ENCODE data around the gene FARS2. TPM values are rescaled to one million over a fixed set of nuclear protein-coding genes. Genes with fewer than 3 reads are reported as not detected.

The FARS2 gene
- polyA plus RNA-seq, 1 donor from 2014 or later: 11.9 TPM

DNA sequence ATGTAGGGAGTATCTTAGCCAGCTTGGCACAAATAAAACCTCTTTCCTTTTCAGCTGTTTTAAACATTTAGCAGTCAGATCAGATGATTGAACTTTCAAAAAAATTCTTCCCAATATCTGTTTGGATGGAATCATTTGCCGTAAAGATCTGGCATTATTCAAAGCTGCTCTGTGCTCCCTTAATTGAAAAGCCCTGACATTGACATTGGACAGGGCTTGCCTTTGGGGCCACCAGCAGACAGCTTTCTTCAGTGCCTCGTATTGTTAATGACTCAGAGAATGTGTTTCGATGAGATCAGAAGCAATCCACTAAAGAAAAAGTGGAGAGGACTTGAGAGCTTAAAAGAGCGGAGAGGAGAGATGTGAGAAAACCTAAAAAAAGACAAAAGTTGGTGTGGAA, 401.9 kb downstream of the FARS2 start:
- no peak overlapping the region for H2AFZ ChIP-seq (ENCODE audit: low read depth, low read length)
- TF ChIP-seq SMC3 (conservative IDR thresholded peaks at IDR 0.05; ENCODE audit: poor library complexity): no peak
- no peak for TF ChIP-seq EZH2 (IDR thresholded peaks at IDR 0.05; ENCODE audit: borderline replicate concordance, insufficient read depth, low read length, poor library complexity, severe bottlenecking)
- TF ChIP-seq TAF1 (IDR thresholded peaks at IDR 0.05; ENCODE audit: low read depth): no peak
- TF ChIP-seq EP300 (conservative IDR thresholded peaks at IDR 0.05; ENCODE audit: poor library complexity, severe bottlenecking): no peak
- no peak overlapping the region for H3K4me2 ChIP-seq (ENCODE audit: low read length)
- no peaks in the 10 kb centered on the region for H3F3A ChIP-seq (ENCODE audit: insufficient read depth, low read length, poor library complexity, severe bottlenecking)
- H4K20me1 ChIP-seq (ENCODE audit: insufficient read depth): no peaks in the 10 kb centered on the region
- H3K36me3 ChIP-seq (ENCODE audit: insufficient read depth, low read length): no peaks in the 10 kb centered on the region
- H3K4me3 ChIP-seq (ENCODE audit: low read length): no peak overlapping the region
- no peaks in the 10 kb centered on the region for H3K9me2 ChIP-seq (ENCODE audit: insufficient read depth, low read length)
- H3K27ac ChIP-seq (ENCODE audit: low read length): no peak overlapping the region
- H3K9me3 ChIP-seq (ENCODE audit: low read length): no peaks in the 10 kb centered on the region
- no peak overlapping the region for H3K9ac ChIP-seq (ENCODE audit: low read length)
- H3K27me3 ChIP-seq (ENCODE audit: insufficient read depth, low read depth, low read length): no peaks in the 10 kb centered on the region
- no peaks in the 10 kb centered on the region for H3K79me2 ChIP-seq (replicated peaks; ENCODE audit: insufficient read depth, low read length)

DNA sequence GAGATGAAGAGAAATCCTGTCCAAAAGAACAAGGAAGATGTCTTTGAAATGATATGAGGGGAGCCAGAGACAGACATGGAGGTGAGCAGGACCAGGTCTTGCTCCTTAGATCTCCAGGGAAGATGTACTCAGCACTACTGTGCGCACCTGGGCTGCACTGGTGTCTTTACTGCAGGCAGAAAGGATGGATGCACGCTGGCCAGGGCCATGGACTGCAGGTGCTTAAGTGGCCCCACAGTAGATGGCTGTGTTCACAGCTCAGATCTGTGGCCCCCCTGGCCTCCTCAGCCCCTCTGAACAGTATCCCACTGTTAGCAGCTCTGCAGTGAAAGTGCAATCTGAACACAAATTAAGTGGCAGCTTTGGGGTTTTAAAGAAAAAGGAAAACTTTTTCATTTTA, 402.4 kb downstream of the FARS2 start:
- no peak for TF ChIP-seq EP300 (conservative IDR thresholded peaks at IDR 0.05; ENCODE audit: poor library complexity, severe bottlenecking)
- TF ChIP-seq, protein P1, sequence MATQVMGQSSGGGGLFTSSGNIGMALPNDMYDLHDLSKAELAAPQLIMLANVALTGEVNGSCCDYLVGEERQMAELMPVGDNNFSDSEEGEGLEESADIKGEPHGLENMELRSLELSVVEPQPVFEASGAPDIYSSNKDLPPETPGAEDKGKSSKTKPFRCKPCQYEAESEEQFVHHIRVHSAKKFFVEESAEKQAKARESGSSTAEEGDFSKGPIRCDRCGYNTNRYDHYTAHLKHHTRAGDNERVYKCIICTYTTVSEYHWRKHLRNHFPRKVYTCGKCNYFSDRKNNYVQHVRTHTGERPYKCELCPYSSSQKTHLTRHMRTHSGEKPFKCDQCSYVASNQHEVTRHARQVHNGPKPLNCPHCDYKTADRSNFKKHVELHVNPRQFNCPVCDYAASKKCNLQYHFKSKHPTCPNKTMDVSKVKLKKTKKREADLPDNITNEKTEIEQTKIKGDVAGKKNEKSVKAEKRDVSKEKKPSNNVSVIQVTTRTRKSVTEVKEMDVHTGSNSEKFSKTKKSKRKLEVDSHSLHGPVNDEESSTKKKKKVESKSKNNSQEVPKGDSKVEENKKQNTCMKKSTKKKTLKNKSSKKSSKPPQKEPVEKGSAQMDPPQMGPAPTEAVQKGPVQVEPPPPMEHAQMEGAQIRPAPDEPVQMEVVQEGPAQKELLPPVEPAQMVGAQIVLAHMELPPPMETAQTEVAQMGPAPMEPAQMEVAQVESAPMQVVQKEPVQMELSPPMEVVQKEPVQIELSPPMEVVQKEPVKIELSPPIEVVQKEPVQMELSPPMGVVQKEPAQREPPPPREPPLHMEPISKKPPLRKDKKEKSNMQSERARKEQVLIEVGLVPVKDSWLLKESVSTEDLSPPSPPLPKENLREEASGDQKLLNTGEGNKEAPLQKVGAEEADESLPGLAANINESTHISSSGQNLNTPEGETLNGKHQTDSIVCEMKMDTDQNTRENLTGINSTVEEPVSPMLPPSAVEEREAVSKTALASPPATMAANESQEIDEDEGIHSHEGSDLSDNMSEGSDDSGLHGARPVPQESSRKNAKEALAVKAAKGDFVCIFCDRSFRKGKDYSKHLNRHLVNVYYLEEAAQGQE (IDR thresholded peaks at IDR 0.05; ENCODE audit: borderline replicate concordance): no peak
- TF ChIP-seq TAF1 (IDR thresholded peaks at IDR 0.05; ENCODE audit: low read depth): no peak
- Histone ChIP-seq H3K36me3 (ENCODE audit: insufficient read depth, low read length) (no peaks in the 10 kb centered on the region), H3K9me3 (ENCODE audit: low read length) (no peaks in the 10 kb centered on the region), H3K27me3 (ENCODE audit: insufficient read depth, low read depth, low read length) (no peaks in the 10 kb centered on the region), H3K9ac (ENCODE audit: low read length) (no peak overlapping the region), H3K4me2 (ENCODE audit: low read length) (no peak overlapping the region), H3K79me2 (replicated peaks; ENCODE audit: insufficient read depth, low read length) (no peaks in the 10 kb centered on the region), H3K9me2 (ENCODE audit: insufficient read depth, low read length) (no peaks in the 10 kb centered on the region), H3F3A (ENCODE audit: insufficient read depth, low read length, poor library complexity, severe bottlenecking) (no peaks in the 10 kb centered on the region), H3K27ac (ENCODE audit: low read length) (no peak overlapping the region), H4K20me1 (ENCODE audit: insufficient read depth) (no peaks in the 10 kb centered on the region), H2AFZ (ENCODE audit: low read depth, low read length) (no peak overlapping the region), H3K4me3 (ENCODE audit: low read length) (no peak overlapping the region)

DNA sequence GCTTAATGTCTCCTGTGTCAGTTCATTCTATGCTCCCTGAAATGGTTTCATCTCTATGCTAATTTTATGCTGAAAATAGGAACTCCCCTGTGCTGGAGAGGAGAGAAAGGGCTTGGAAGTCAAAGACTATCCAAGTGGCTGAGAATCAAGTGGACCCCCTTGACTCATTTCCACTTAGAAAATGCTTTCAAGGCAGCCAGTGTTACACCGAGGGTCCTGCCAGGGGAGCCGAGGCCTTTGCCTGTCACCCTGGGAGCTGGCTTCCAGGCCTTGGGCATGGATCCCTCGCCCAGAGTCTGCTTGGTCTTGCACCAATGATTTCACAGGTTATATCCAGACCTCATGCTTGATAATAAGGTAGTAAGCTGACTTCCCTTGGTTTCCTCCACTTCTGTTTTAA, 402.8 kb downstream of the FARS2 start:
- H2AFZ ChIP-seq (ENCODE audit: low read depth, low read length): no peak overlapping the region
- no peaks in the 10 kb centered on the region for H3K79me2 ChIP-seq (replicated peaks; ENCODE audit: insufficient read depth, low read length)
- H3F3A ChIP-seq (ENCODE audit: insufficient read depth, low read length, poor library complexity, severe bottlenecking): no peaks in the 10 kb centered on the region
- no peaks in the 10 kb centered on the region for H4K20me1 ChIP-seq (ENCODE audit: insufficient read depth)
- H3K27ac ChIP-seq (ENCODE audit: low read length): no peak overlapping the region
- H3K4me3 ChIP-seq (ENCODE audit: low read length): no peak overlapping the region
- no peaks in the 10 kb centered on the region for H3K9me3 ChIP-seq (ENCODE audit: low read length)
- no peaks in the 10 kb centered on the region for H3K36me3 ChIP-seq (ENCODE audit: insufficient read depth, low read length)
- H3K27me3 ChIP-seq (ENCODE audit: insufficient read depth, low read depth, low read length): no peaks in the 10 kb centered on the region
- no peak overlapping the region for H3K4me2 ChIP-seq (ENCODE audit: low read length)
- H3K9me2 ChIP-seq (ENCODE audit: insufficient read depth, low read length): no peaks in the 10 kb centered on the region
- TF ChIP-seq, protein P2, sequence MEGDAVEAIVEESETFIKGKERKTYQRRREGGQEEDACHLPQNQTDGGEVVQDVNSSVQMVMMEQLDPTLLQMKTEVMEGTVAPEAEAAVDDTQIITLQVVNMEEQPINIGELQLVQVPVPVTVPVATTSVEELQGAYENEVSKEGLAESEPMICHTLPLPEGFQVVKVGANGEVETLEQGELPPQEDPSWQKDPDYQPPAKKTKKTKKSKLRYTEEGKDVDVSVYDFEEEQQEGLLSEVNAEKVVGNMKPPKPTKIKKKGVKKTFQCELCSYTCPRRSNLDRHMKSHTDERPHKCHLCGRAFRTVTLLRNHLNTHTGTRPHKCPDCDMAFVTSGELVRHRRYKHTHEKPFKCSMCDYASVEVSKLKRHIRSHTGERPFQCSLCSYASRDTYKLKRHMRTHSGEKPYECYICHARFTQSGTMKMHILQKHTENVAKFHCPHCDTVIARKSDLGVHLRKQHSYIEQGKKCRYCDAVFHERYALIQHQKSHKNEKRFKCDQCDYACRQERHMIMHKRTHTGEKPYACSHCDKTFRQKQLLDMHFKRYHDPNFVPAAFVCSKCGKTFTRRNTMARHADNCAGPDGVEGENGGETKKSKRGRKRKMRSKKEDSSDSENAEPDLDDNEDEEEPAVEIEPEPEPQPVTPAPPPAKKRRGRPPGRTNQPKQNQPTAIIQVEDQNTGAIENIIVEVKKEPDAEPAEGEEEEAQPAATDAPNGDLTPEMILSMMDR (IDR thresholded peaks at IDR 0.05; ENCODE audit: poor library complexity, severe bottlenecking): no peak
- TF ChIP-seq SMC3 (conservative IDR thresholded peaks at IDR 0.05; ENCODE audit: poor library complexity) (no peak), EZH2 (IDR thresholded peaks at IDR 0.05; ENCODE audit: borderline replicate concordance, insufficient read depth, low read length, poor library complexity, severe bottlenecking) (no peak), MXI1 (conservative IDR thresholded peaks at IDR 0.05; ENCODE audit: poor library complexity, severe bottlenecking) (no peak), TAF1 (IDR thresholded peaks at IDR 0.05; ENCODE audit: low read depth) (no peak), RAD21 (conservative IDR thresholded peaks at IDR 0.05) (no peak), EP300 (conservative IDR thresholded peaks at IDR 0.05; ENCODE audit: poor library complexity, severe bottlenecking) (no peak), POLR2AphosphoS5 (IDR thresholded peaks at IDR 0.05) (no peak)
- TF ChIP-seq, protein P1 (IDR thresholded peaks at IDR 0.05; ENCODE audit: borderline replicate concordance): no peak
- H3K9ac ChIP-seq (ENCODE audit: low read length): no peak overlapping the region
